ENCODE data around the gene NAPB.
"Not testable (repeated sequence)": the region's sequence is repeated elsewhere in the genome, so short reads cannot be mapped to it uniquely, and the experiment has no call there.

Gene NAPB

GRCh38 chr20:23420943-23421931, at the start of gene NAPB:
Gene NAPB (minus strand): TSS chr20:23421488. CDS start chr20:23421402, 86 bp downstream.
- in situ Hi-C loops (cut with HindIII; ENCODE audit: low pct_unique_long_range_greater_than_20kb, low sequenced_read_pairs), result no loop called here
- DNase-seq (ENCODE audit: low read depth in 1 of 2, low spot score in 1 of 2), result peak; percentile 84 to 93
- TF ChIP-seq JUND (IDR thresholded peaks at IDR 0.05; ENCODE audit: low read depth), result no peak

- DNase-seq (ENCODE audit: low read depth in 1 of 2, low spot score in 1 of 2); in situ Hi-C loops (cut with HindIII; ENCODE audit: low pct_unique_long_range_greater_than_20kb, low sequenced_read_pairs): not testable (repeated sequence)
Observed at GRCh38 chr20:23466961-23467360, 45.7 kb upstream of the NAPB start.

GRCh38 chr20:23461180-23461579, 39.9 kb upstream of the NAPB start:
- in situ Hi-C loops (cut with HindIII; ENCODE audit: low pct_unique_long_range_greater_than_20kb, low sequenced_read_pairs), result no loop called here
- no peak for DNase-seq (ENCODE audit: low read depth in 1 of 2, low spot score in 1 of 2)
- TF ChIP-seq JUND (IDR thresholded peaks at IDR 0.05; ENCODE audit: low read depth), result no peak

- no peak for TF ChIP-seq JUND (IDR thresholded peaks at IDR 0.05; ENCODE audit: low read depth)
- no peak for DNase-seq (ENCODE audit: low read depth in 1 of 2, low spot score in 1 of 2)
- in situ Hi-C loops (cut with HindIII; ENCODE audit: low pct_unique_long_range_greater_than_20kb, low sequenced_read_pairs), result no loop called here
Observed at GRCh38 chr20:23459461-23460150, 38.3 kb upstream of the NAPB start.

GRCh38 chr20:23456873-23457272, 35.6 kb upstream of the NAPB start:
- DNase-seq (ENCODE audit: low read depth in 1 of 2, low spot score in 1 of 2), result no peak
- in situ Hi-C loops (cut with HindIII; ENCODE audit: low pct_unique_long_range_greater_than_20kb, low sequenced_read_pairs), result no loop called here
- no peak for TF ChIP-seq JUND (IDR thresholded peaks at IDR 0.05; ENCODE audit: low read depth)

GRCh38 chr20:23456409-23456808, 35.1 kb upstream of the NAPB start:
- no peak for TF ChIP-seq JUND (IDR thresholded peaks at IDR 0.05; ENCODE audit: low read depth)
- in situ Hi-C loops (cut with HindIII; ENCODE audit: low pct_unique_long_range_greater_than_20kb, low sequenced_read_pairs), result no loop called here
- no peak for DNase-seq (ENCODE audit: low read depth in 1 of 2, low spot score in 1 of 2)

- no peak for DNase-seq (ENCODE audit: low read depth in 1 of 2, low spot score in 1 of 2)
- in situ Hi-C loops (cut with HindIII; ENCODE audit: low pct_unique_long_range_greater_than_20kb, low sequenced_read_pairs), result no loop called here
- no peak for TF ChIP-seq JUND (IDR thresholded peaks at IDR 0.05; ENCODE audit: low read depth)
Observed at GRCh38 chr20:23455639-23456038, 34.4 kb upstream of the NAPB start.

- in situ Hi-C loops (cut with HindIII; ENCODE audit: low pct_unique_long_range_greater_than_20kb, low sequenced_read_pairs), result no loop called here
- TF ChIP-seq JUND (IDR thresholded peaks at IDR 0.05; ENCODE audit: low read depth), result no peak
- DNase-seq (ENCODE audit: low read depth in 1 of 2, low spot score in 1 of 2), result no peak
Observed at GRCh38 chr20:23454816-23455215, 33.5 kb upstream of the NAPB start.

GRCh38 chr20:23453549-23454543, 32.6 kb upstream of the NAPB start:
- in situ Hi-C loops (cut with HindIII; ENCODE audit: low pct_unique_long_range_greater_than_20kb, low sequenced_read_pairs), result no loop called here
- TF ChIP-seq JUND (IDR thresholded peaks at IDR 0.05; ENCODE audit: low read depth), result no peak
- no peak for DNase-seq (ENCODE audit: low read depth in 1 of 2, low spot score in 1 of 2)

- no peak for DNase-seq (ENCODE audit: low read depth in 1 of 2, low spot score in 1 of 2)
- in situ Hi-C loops (cut with HindIII; ENCODE audit: low pct_unique_long_range_greater_than_20kb, low sequenced_read_pairs), result no loop called here
Observed at GRCh38 chr20:23452776-23453175, 31.5 kb upstream of the NAPB start, which contains the start of gene CST11. Gene CST11 (minus strand): TSS chr20:23452876. CDS start chr20:23452811, 65 bp downstream.

GRCh38 chr20:23451956-23452487, 30.7 kb upstream of the NAPB start:
- in situ Hi-C loops (cut with HindIII; ENCODE audit: low pct_unique_long_range_greater_than_20kb, low sequenced_read_pairs), result no loop called here
- no peak for DNase-seq (ENCODE audit: low read depth in 1 of 2, low spot score in 1 of 2)
- TF ChIP-seq JUND (IDR thresholded peaks at IDR 0.05; ENCODE audit: low read depth), result no peak

More at GRCh38 chr20:23452776-23453175, 31.5 kb upstream of the NAPB start, which contains the start of gene CST11:
- no peak for TF ChIP-seq JUND (IDR thresholded peaks at IDR 0.05; ENCODE audit: low read depth)

GRCh38 chr20:23450877-23451276, 29.6 kb upstream of the NAPB start:
- DNase-seq (ENCODE audit: low read depth in 1 of 2, low spot score in 1 of 2), result no peak

More at GRCh38 chr20:23450877-23451276, 29.6 kb upstream of the NAPB start:
- in situ Hi-C loops (cut with HindIII; ENCODE audit: low pct_unique_long_range_greater_than_20kb, low sequenced_read_pairs), result no loop called here
- TF ChIP-seq JUND (IDR thresholded peaks at IDR 0.05; ENCODE audit: low read depth), result no peak
